ENCODE results near the gene ZFYVE19.

ZFYVE19 gene

DNA sequence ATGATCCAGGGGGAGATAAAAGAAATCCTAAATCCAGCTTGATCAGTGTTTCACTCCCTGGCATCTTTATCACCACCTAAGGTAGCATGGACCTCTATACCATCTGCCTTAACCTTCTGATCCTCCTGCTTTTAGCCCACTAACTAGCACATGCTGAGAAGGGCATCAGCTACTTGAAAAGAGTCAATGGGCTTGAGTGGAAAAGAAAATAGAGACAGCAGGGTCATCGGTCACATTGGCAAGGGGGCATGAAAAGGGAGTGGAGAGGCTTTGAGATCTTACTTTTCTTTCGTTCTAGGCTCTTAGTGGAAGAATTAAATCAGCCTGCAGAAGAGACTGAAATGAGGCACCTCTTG, 239 bp upstream of the ZFYVE19 start:
- DNase-seq (ENCODE audit: low spot score), result no peak
- Histone ChIP-seq H3K18ac (ENCODE audit: low read length) (no peak overlapping the region), H3K9me3 (replicated peaks in 1 of 2; ENCODE audit: control insufficient read depth in 2 of 2, insufficient read depth in 1 of 2, low read depth in 1 of 2, low read length in 2 of 2) (no peaks in the 10 kb centered on the region), H3K23ac (ENCODE audit: low read depth, low read length, poor library complexity) (peak overlapping the region; percentile 57), H2BK5ac (ENCODE audit: low read length) (no peak overlapping the region), H3K4ac (ENCODE audit: low read length) (no peak overlapping the region), H4K91ac (ENCODE audit: low read depth, low read length, poor library complexity) (no peak overlapping the region), H3K27ac (replicated peaks; ENCODE audit: low read length) (no peak overlapping the region), H3K4me3 (ENCODE audit: low read length in 2 of 2) (peak overlapping the region; percentile 94 to 97), H2AK5ac (ENCODE audit: low read depth, low read length) (no peak overlapping the region), H2BK12ac (ENCODE audit: low read length) (no peak overlapping the region), H3K27me3 (ENCODE audit: control insufficient read depth in 3 of 3, insufficient read depth in 3 of 3, low read depth in 1 of 3, low read length in 3 of 3) (no peaks in the 10 kb centered on the region), H2BK120ac (ENCODE audit: low read depth, low read length) (no peak overlapping the region), H3K9ac (ENCODE audit: low read depth, low read length, poor library complexity) (no peak overlapping the region), H3K79me1 (ENCODE audit: low read depth, low read length) (no peaks in the 10 kb centered on the region), H3K36me3 (replicated peaks in 1 of 2; ENCODE audit: control insufficient read depth in 2 of 2, insufficient read depth in 2 of 2, low read length in 2 of 2) (peaks cover 0 to 18% of the 10 kb centered on the region in 2 donors), H3K14ac (ENCODE audit: low read length) (no peak overlapping the region), H4K8ac (ENCODE audit: low read depth, low read length) (no peak overlapping the region), H2BK15ac (ENCODE audit: low read length) (no peak overlapping the region), H2AFZ (ENCODE audit: low read length) (peak overlapping the region; percentile 100), H3K4me2 (ENCODE audit: insufficient read depth, low read length, poor library complexity, severe bottlenecking) (peak overlapping the region; percentile 63), H3K4me1 (ENCODE audit: control insufficient read depth in 2 of 2, insufficient read depth in 1 of 2, low read depth in 1 of 2, low read length in 2 of 2) (peaks cover 2 to 5% of the 10 kb centered on the region in 2 donors)
- WGBS, 2 donors (ENCODE audit: extremely low coverage in 2 of 2, insufficient read length in 2 of 2, insufficient replicate concordance in 1 of 2), result no CpG with 5 or more reads among the region's 2 CpGs

DNA sequence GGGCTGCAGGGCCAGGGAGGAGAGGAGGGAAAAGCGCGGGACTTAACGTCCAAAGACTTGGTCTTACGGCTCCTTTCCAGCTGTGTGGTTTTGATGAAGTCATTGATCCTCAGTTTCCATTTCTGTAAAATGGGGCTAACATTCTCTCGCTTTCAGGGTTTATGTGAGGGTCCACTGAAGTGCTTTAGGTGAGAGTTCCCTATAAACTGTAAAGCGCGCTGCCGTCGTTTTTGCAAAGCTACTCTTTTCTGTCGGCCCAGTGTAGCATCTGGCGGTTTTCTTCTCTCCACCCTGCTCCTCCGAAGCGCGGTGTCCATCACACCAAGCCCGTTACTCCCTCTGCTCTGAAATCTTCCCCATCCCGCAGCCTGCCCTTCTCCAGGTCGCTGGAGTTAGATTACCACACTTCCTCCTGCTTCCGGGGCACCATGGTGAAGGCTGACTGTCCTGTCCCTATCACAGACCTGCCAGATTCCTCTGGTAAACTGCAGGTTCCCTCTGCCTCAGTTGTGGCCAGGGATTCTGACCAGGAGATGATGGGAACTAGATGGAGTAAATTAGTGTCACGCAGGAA, 1.1 kb downstream of the ZFYVE19 start:
- Histone ChIP-seq H3K9ac (ENCODE audit: low read depth, low read length, poor library complexity) (peak overlapping the region; percentile 85), H3K23ac (ENCODE audit: low read depth, low read length, poor library complexity) (no peak overlapping the region), H3K18ac (ENCODE audit: low read length) (peak overlapping the region; percentile 53), H3K79me1 (ENCODE audit: low read depth, low read length) (no peaks in the 10 kb centered on the region), H3K4me3 (ENCODE audit: low read length in 2 of 2) (peak overlapping the region; percentile 84 to 97), H3K4me1 (ENCODE audit: control insufficient read depth in 2 of 2, insufficient read depth in 1 of 2, low read depth in 1 of 2, low read length in 2 of 2) (peaks cover 2 to 5% of the 10 kb centered on the region in 2 donors), H2BK15ac (ENCODE audit: low read length) (no peak overlapping the region), H2BK12ac (ENCODE audit: low read length) (no peak overlapping the region), H3K27ac (replicated peaks; ENCODE audit: low read length) (no peak overlapping the region), H3K27me3 (ENCODE audit: control insufficient read depth in 3 of 3, insufficient read depth in 3 of 3, low read depth in 1 of 3, low read length in 3 of 3) (no peaks in the 10 kb centered on the region), H3K9me3 (replicated peaks in 1 of 2; ENCODE audit: control insufficient read depth in 2 of 2, insufficient read depth in 1 of 2, low read depth in 1 of 2, low read length in 2 of 2) (no peaks in the 10 kb centered on the region), H2AK5ac (ENCODE audit: low read depth, low read length) (no peak overlapping the region), H4K91ac (ENCODE audit: low read depth, low read length, poor library complexity) (no peak overlapping the region), H2BK5ac (ENCODE audit: low read length) (no peak overlapping the region), H3K36me3 (replicated peaks in 1 of 2; ENCODE audit: control insufficient read depth in 2 of 2, insufficient read depth in 2 of 2, low read length in 2 of 2) (peaks cover 0 to 15% of the 10 kb centered on the region in 2 donors), H3K4me2 (ENCODE audit: insufficient read depth, low read length, poor library complexity, severe bottlenecking) (peak overlapping the region; percentile 66), H3K14ac (ENCODE audit: low read length) (no peak overlapping the region), H3K4ac (ENCODE audit: low read length) (no peak overlapping the region), H2AFZ (ENCODE audit: low read length) (peak overlapping the region; percentile 100), H4K8ac (ENCODE audit: low read depth, low read length) (no peak overlapping the region), H2BK120ac (ENCODE audit: low read depth, low read length) (no peak overlapping the region)
- no CpG with 5 or more reads among the region's 19 CpGs for WGBS, 2 donors (ENCODE audit: extremely low coverage in 2 of 2, insufficient read length in 2 of 2, insufficient replicate concordance in 1 of 2)
- DNase-seq (ENCODE audit: low spot score), result no peak

DNA sequence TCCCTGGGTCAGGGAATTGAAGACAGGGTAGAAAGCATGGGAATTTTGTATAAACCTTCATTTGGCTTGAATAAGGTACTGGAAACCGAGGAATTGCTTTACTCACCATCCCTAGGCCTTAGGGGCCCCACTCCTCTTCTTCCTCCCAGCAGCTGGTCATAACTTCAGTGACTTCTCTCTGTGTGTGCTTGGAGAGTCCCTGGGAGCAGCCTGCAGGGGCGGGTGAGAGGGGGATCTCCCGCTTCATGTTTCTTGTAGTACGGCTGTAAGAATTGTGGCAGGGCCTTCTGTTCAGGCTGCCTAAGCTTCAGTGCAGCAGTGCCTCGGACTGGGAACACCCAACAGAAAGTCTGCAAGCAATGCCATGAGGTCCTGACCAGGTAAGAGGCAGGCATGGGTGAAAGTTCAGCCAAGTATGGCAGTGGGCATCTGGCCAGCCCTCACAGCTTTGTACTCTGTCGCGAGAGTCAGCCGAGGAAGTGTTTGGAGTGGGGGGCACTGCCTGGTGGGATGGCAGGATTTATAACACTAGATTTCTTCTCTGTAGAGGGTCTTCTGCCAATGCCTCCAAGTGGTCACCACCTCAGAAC, 2.1 kb downstream of the ZFYVE19 start:
- H3K23ac ChIP-seq (ENCODE audit: low read depth, low read length, poor library complexity), result peak overlapping the region; percentile 78
- H3K4me1 ChIP-seq (ENCODE audit: control insufficient read depth in 2 of 2, insufficient read depth in 1 of 2, low read depth in 1 of 2, low read length in 2 of 2), result peaks cover 2 to 5% of the 10 kb centered on the region in 2 donors
- H3K9ac ChIP-seq (ENCODE audit: low read depth, low read length, poor library complexity), result no peak overlapping the region
- H3K18ac ChIP-seq (ENCODE audit: low read length), result no peak overlapping the region
- no peaks in the 10 kb centered on the region for H3K9me3 ChIP-seq (replicated peaks in 1 of 2; ENCODE audit: control insufficient read depth in 2 of 2, insufficient read depth in 1 of 2, low read depth in 1 of 2, low read length in 2 of 2)
- no peak overlapping the region for H4K91ac ChIP-seq (ENCODE audit: low read depth, low read length, poor library complexity)
- H2AFZ ChIP-seq (ENCODE audit: low read length), result no peak overlapping the region
- no peaks in the 10 kb centered on the region for H3K79me1 ChIP-seq (ENCODE audit: low read depth, low read length)
- peaks cover 1 to 12% of the 10 kb centered on the region in 2 donors for H3K36me3 ChIP-seq (replicated peaks in 1 of 2; ENCODE audit: control insufficient read depth in 2 of 2, insufficient read depth in 2 of 2, low read length in 2 of 2)
- no CpG with 5 or more reads among the region's 8 CpGs for WGBS, 2 donors (ENCODE audit: extremely low coverage in 2 of 2, insufficient read length in 2 of 2, insufficient replicate concordance in 1 of 2)
- no peak overlapping the region for H4K8ac ChIP-seq (ENCODE audit: low read depth, low read length)
- no peak overlapping the region for H2AK5ac ChIP-seq (ENCODE audit: low read depth, low read length)
- H2BK12ac ChIP-seq (ENCODE audit: low read length), result no peak overlapping the region
- no peak for DNase-seq (ENCODE audit: low spot score)
- H2BK5ac ChIP-seq (ENCODE audit: low read length), result no peak overlapping the region
- peak overlapping the region; percentile 42 for H2BK15ac ChIP-seq (ENCODE audit: low read length)
- H3K4me2 ChIP-seq (ENCODE audit: insufficient read depth, low read length, poor library complexity, severe bottlenecking), result no peak overlapping the region
- no peak overlapping the region for H3K27ac ChIP-seq (replicated peaks; ENCODE audit: low read length)
- H2BK120ac ChIP-seq (ENCODE audit: low read depth, low read length), result no peak overlapping the region
- H3K4ac ChIP-seq (ENCODE audit: low read length), result no peak overlapping the region
- no peaks in the 10 kb centered on the region for H3K27me3 ChIP-seq (ENCODE audit: control insufficient read depth in 3 of 3, insufficient read depth in 3 of 3, low read depth in 1 of 3, low read length in 3 of 3)
- H3K14ac ChIP-seq (ENCODE audit: low read length), result no peak overlapping the region
- no peak overlapping the region for H3K4me3 ChIP-seq (ENCODE audit: low read length in 2 of 2)

DNA sequence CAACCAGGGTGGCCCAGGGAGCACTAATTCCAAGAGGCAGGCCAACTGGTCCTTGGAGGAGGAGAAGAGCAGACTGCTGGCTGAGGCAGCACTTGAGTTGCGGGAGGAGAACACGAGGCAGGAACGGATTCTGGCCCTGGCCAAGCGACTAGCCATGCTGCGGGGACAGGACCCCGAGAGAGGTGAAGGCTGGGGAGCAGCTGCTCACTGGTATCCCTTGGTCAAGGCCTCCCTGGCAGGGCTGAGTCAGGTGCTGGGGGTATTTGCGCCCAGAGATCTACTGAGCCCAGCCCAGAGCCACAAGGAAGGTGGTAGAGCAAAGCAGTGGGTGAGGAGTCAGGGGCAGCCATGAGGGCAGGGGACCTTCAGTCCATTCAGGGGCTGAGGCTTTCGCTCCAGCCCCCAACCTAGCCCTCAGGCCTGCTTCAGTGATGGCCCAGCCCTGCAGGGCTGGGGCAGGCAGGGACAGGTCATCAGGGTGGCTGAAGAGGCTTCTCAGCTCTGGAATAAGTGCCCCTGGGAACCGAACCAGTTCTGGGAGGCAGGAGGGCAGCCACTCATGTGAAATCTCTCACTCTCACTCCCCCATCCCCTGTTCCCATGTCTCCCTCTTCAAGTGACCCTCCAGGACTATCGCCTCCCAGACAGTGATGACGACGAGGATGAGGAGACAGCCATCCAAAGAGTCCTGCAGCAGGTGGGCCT, 6.0 kb downstream of the ZFYVE19 start:
- Histone ChIP-seq H3K27ac (replicated peaks; ENCODE audit: low read length) (no peak overlapping the region), H2BK5ac (ENCODE audit: low read length) (peak overlapping the region; percentile 49), H3K4me3 (ENCODE audit: low read length in 2 of 2) (no peak overlapping the region), H2AFZ (ENCODE audit: low read length) (no peak overlapping the region), H3K27me3 (ENCODE audit: control insufficient read depth in 3 of 3, insufficient read depth in 3 of 3, low read depth in 1 of 3, low read length in 3 of 3) (no peaks in the 10 kb centered on the region), H4K8ac (ENCODE audit: low read depth, low read length) (peak overlapping the region; percentile 75), H3K4me1 (ENCODE audit: control insufficient read depth in 2 of 2, insufficient read depth in 1 of 2, low read depth in 1 of 2, low read length in 2 of 2) (peaks cover 0 to 3% of the 10 kb centered on the region in 2 donors), H4K91ac (ENCODE audit: low read depth, low read length, poor library complexity) (no peak overlapping the region), H2BK120ac (ENCODE audit: low read depth, low read length) (no peak overlapping the region), H3K9me3 (replicated peaks in 1 of 2; ENCODE audit: control insufficient read depth in 2 of 2, insufficient read depth in 1 of 2, low read depth in 1 of 2, low read length in 2 of 2) (no peaks in the 10 kb centered on the region), H2AK5ac (ENCODE audit: low read depth, low read length) (no peak overlapping the region), H2BK15ac (ENCODE audit: low read length) (no peak overlapping the region), H3K4ac (ENCODE audit: low read length) (no peak overlapping the region), H3K9ac (ENCODE audit: low read depth, low read length, poor library complexity) (no peak overlapping the region), H3K79me1 (ENCODE audit: low read depth, low read length) (no peaks in the 10 kb centered on the region), H3K18ac (ENCODE audit: low read length) (no peak overlapping the region), H3K4me2 (ENCODE audit: insufficient read depth, low read length, poor library complexity, severe bottlenecking) (no peak overlapping the region), H3K14ac (ENCODE audit: low read length) (no peak overlapping the region), H3K36me3 (replicated peaks in 1 of 2; ENCODE audit: control insufficient read depth in 2 of 2, insufficient read depth in 2 of 2, low read length in 2 of 2) (peaks cover 1 to 15% of the 10 kb centered on the region in 2 donors), H3K23ac (ENCODE audit: low read depth, low read length, poor library complexity) (no peak overlapping the region), H2BK12ac (ENCODE audit: low read length) (no peak overlapping the region)
- DNase-seq (ENCODE audit: low spot score), result no peak
- WGBS, 2 donors (ENCODE audit: extremely low coverage in 2 of 2, insufficient read length in 2 of 2, insufficient replicate concordance in 1 of 2), result no CpG with 5 or more reads among the region's 12 CpGs
